TTC549 (cell line): ENCODE measurements around the gene NIPSNAP2.
"Not testable (repeated sequence)": the region's sequence is repeated elsewhere in the genome, so short reads cannot be mapped to it uniquely, and the experiment has no call there.

Source experiments
- FAIRE-seq: peaks from 2 replicates; lab custom pipeline; 2012; peaks lifted over from hg19 to GRCh38; lab: Jason Lieb, UNC

The NIPSNAP2 gene

GRCh38 chr7:56047446-56048116, 83.2 kb downstream of the NIPSNAP2 start:
- FAIRE-seq: not testable (repeated sequence)

GRCh38 chr7:56048245-56048644, 83.9 kb downstream of the NIPSNAP2 start:
- FAIRE-seq: no peak

- FAIRE-seq: not testable (repeated sequence)
These were observed 84.4 kb downstream of the NIPSNAP2 start for GRCh38 chr7:56048763-56049162.
